GM18517 (cell line): ENCODE measurements around the gene HEPHL1.
"Not testable (repeated sequence)": the region's sequence is repeated elsewhere in the genome, so short reads cannot be mapped to it uniquely, and the experiment has no call there.

Experiments
- ATAC-seq: cut with Tn5 transposase; IDR thresholded peaks from one replicate; pipeline ENCODE4 v1.9.1; 2021; ENCODE audit warnings: mild to moderate bottlenecking, moderate library complexity; ENCODE audit not compliant: unreplicated experiment

Gene HEPHL1

DNA sequence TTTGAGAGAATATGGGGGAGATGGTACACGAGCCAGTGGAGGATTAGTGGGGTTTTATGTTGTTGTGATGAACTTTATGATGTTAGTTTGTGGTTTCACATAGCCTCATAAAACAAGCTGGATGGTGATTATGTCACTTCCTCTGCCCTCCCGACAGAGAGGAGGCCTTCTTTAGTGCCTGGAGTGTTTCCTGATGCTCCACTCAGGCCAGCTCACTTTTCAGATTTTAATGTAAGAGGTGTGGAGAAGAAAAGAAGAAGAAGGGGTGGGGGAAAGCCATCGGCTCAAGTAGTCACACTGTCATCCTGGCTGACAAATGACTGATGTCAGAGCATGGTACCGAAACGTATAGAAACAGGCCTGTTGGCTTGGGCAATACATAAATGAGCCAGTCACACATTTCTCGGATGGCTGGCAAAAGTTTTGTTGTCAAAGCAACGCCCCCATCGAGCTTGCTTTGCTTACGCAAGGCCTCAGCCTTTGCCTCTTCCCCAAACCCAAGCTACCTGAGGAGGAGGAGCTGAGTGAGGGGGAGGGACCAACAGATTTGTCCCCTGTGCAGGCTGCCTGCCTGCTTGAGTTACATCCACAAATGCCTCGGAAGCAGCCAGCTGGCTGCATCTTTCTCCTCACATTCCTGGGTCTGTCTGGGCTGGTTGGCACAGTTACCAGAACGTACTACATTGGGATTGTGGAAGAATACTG, at the start of gene HEPHL1:
Gene HEPHL1, plus strand, starts transcription at position 578 of the 705 bp plus-strand sequence. Its CDS starts 15 bp downstream, at position 593.
- ATAC-seq, result no peak

- ATAC-seq, result no peak
Measured at GRCh38 chr11:93972790-93973189, 48.4 kb upstream of the HEPHL1 start.

GRCh38 chr11:93973322-93974051, 47.7 kb upstream of the HEPHL1 start:
- not testable (repeated sequence) for ATAC-seq

- ATAC-seq, result no peak
Measured at GRCh38 chr11:93974759-93975158, 46.4 kb upstream of the HEPHL1 start.

DNA sequence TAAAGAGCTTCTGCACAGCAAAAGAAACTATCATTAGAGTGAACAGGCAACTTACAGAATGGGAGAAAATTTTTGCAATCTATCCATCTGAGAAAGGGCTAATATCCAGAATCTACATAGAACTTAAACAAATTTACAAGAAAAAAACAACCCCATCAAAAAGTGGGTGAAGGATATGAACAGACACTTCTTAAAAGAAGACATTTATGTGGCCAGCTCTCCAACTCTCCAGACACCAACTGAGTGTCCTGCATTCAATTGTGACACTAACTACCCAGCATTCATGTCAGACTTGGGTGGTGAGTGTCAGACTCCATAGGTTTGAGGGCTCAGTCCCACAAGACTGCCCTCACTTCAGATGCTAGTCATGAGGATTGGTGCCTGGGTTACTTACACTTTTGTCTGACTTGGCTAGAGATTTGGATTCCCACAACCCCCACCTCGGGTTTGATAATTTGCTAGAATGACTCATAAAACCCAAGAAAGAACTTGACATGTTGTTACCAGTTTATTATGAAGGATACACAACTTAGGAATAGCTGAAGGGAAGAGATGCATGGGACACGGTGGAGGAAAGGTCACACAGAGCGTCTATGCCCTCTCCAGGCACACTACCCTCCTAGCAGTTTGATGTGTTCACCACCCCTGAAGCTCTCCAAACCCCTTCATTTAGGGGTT, 44.4 kb upstream of the HEPHL1 start:
- ATAC-seq, result not testable (repeated sequence)

DNA sequence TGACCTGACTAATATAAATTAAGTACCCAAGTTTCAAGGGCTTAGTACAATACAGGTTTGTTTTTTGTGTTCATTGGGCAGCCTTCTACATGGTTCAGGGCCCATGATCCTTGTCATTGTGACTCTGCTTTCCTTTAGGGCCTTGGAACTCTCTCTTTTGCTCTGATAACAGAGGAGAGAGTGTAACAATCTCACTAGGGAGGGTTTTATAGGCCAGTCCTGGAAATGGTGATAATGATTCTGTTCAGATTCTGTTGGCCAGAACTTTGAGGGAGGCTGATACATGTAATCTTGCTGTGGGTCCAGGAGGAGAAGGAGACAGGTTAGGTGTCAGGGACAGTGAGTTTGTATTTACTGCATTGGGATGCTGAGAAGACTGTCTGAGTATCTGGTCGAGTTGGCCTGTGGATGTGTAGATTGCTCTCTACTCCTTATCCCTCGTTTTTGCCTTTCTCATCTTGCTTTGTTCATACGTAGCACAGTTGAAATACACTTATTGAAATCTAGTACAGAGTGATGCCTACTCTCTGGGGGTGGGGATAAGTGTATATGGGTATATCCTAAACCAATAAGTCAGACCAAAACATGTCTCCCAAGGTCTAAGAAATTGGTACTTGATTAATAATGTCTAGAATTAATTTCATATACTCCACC, 37.5 kb upstream of the HEPHL1 start:
- no peak for ATAC-seq

GRCh38 chr11:93984196-93984567, 37.0 kb upstream of the HEPHL1 start:
- ATAC-seq, result no peak

GRCh38 chr11:93984936-93985335, 36.2 kb upstream of the HEPHL1 start:
- ATAC-seq, result no peak

DNA sequence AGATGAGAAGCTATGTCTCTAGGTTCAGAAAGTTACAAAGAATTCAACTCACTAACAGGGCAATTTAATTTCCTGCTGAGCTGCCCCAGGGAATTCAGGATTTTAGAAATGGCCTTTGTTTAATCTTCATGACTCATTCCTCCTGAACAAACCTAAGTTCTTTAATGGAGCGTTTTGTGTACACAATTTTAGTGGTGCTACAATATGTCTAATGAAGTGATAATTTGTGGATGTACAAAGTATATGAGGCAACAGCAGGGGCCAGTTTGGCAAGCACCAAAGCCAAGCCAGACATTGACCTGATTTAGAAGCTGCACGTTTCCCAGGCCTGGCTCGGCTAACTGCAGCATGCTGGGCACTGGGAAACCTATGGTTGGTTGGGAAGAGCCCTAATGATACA, 34.4 kb upstream of the HEPHL1 start:
- ATAC-seq, result no peak

GRCh38 chr11:93988455-93988854, 32.7 kb upstream of the HEPHL1 start:
- no peak for ATAC-seq

DNA sequence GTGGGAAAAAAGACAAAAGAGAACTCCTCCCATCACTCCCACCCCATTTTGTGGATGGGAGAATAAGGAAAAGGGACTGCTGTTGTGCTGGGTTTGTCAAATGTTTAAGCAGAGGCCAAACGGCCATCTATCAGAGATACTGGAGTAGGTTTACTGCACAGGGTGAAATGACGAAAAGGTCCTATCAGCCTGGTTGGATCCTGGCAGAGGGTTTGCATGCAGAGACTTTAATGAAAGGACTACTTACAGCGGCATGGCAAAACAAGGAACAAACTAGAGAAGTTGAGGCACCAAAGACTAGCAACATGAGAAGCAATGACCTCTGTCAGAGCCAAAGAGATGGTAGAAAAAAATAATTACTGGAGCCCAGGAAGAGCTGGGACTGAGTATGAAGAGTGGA, 32.2 kb upstream of the HEPHL1 start:
- ATAC-seq, result no peak

DNA sequence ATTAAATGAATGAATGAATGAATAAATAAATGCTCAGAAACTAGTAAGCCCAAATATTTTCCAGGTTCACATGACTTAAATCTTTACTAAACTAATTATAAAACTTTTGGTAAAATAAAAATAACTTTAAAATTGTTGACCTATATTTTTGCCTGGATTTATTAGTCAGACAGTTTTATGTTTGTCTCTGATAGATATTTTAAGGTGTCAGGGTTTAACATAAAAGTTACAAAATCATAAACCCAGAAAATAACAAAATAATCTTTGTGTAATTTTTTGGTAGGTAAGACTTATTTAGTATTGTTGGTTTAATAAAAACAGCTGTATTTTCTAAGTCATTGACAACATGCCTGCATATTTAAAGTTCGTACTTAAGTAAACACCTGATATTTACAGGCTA, 27.4 kb upstream of the HEPHL1 start:
- ATAC-seq, result no peak

- ATAC-seq, result no peak
Measured at GRCh38 chr11:93997741-93998140, 23.4 kb upstream of the HEPHL1 start.

DNA sequence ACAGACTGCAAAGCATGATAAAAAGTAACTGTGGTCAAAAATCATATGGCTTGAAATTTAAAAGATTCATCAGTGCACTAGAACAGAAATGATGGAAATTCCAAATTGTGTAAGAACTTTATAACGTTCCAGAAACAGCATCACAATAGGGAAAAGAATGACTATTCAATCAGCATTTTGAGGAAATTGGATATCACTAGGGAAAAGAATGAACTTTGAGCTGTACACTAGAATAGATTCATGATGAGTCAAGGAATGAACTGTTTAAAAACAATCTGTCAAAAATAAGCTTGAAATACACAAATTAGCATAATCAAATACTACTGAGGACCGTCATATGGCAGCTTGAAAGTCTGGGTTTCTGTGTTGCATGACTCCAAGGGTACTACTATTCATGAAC, 20.5 kb upstream of the HEPHL1 start:
- no peak for ATAC-seq

DNA sequence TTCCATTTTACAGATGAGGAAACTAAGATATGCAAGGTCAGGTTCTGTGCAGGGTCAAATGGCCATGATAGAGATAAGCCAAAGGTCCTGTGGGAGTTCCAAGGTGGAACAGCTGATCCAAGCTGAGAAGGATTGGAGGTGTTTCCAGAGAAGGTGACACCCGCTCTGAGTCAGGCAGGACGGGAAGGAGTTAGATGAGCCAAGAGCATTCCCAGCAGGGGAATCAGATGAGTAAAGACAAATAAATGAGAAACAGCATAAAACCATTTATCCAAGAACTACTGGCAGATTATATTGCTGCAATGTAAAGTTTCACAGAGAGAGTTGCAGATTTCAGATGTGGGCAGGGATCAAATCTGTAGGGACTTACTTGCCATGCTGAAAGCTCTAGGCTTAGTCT, 18.9 kb upstream of the HEPHL1 start:
- no peak for ATAC-seq

DNA sequence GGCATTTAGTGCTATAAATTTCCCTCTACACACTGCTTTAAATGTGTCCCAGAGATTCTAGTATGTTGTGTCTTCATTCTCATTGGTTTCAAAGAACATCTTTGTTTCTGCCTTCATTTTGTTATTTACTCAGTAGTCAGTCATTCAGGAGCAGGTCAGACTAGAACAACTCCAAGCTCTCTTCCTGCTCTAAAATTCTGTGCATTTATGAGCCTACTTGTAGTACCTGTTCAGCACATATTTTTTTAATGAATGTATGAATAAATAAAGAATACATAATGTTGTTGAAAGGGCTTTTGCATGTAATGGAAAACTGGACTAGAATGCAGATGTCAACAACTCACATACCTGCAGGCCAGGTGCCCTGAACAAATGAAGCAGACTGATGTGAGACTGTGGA, 13.7 kb upstream of the HEPHL1 start:
- ATAC-seq, result no peak

DNA sequence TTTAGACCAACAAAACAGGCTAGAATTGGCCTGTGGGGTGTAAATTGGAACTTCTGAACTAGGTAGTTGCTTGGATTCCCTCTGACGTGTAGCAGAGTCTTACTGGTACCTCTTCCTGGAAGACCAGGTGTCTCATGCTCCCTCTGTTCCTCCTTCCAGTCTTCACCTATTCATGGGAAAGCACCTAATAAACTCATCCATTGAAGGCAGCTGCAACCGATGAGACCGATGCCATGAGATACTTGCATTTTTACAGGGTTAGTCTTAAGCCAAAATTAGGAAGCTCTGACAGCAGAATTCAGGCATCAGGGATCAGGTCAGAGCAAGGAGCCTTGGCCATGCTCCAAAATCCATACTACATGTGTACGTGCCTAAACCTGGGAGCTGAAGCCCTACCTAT, 13.2 kb upstream of the HEPHL1 start:
- ATAC-seq, result no peak

GRCh38 chr11:94010136-94010535, 11.0 kb upstream of the HEPHL1 start:
- ATAC-seq, result no peak

- no peak for ATAC-seq
Measured at GRCh38 chr11:94011478-94011877, 9.7 kb upstream of the HEPHL1 start.

DNA sequence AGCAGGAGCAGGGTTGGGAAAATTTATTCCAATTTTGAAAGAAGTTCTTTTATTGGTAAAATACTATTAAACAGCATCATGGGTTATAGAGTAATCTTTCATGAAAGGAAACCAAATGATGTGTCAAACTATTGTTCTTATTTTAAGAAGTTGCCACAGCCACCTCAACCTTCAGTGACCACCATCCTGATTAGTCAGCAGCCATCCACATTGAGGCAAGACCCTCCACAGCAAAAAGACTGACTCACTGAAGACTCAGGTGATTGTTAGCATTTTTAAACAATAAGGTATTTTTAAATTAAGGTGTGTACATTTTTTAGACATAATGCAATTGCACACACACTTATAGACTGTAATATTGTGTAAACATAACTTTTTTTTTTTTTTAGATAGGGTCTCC, 3.7 kb upstream of the HEPHL1 start:
- ATAC-seq, result no peak

DNA sequence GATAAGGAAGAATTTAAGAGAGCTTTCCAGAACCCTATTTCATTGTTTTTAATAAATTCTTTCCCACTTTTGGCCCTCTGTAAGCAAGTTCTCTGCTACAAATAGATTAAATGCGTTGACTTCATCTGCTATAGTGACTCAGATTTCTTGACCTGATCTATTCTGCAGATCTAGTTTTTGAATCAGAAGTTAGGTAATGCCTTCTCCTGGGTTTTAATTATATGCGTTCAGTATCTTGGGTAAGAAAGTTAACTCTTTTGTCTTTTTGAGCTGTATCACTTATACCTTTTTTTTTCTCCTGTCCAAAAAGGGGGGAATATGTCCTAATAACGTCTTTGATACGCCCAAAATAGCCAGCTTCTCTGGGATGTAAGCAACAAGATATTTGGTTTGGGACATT, 2.4 kb upstream of the HEPHL1 start:
- ATAC-seq, result no peak

DNA sequence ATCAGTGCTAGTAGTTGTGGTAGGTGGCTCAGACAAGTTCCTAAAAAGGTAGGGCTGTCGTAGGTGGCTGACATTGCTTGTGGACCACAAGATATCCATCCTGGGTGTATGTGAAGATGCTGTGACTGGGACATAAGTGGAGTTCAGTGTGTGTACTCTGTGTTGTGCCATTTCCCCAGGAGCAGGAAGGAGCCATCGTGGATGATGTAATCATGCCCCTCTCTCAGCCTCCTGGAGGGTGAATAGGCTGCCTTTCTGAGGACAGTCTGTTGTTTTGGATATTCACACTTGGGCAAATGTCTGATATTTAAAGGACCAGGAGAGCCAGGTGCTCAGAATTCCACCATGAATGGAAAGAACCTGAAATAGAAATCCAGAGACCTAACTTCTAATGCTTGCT, 2.7 kb downstream of the HEPHL1 start:
- ATAC-seq, result no peak
